ENCODE measurements around the gene MYO1B.

DNA sequence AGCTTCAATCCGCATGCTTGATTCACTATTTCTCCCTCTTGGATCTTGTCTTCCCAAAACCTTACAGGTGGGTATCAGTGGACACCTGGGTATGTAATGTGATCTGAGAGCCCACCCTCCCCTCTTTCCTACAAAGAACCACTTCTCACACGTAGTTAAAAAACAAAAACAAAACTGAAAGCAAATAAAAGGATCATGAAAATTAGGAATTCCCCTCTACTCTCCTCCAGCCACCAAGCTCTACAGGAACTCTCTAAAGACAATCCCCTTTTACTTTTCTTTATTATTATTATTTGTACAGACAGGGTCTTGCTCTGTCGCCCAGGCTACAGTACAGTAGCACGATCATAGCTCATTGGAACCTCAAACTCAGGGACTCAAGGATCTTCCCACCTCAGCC, 40.8 kb upstream of the MYO1B start:
- TF ChIP-seq POLR2AphosphoS5 (IDR thresholded peaks at IDR 0.05; ENCODE audit: low read depth, low read length) (no peak), POLR2A (IDR thresholded peaks at IDR 0.05; ENCODE audit: low read depth, low read length) (no peak)

All from GM12892 (cell line).